Trophoblast cell (in vitro differentiated cells and primary cell): ENCODE measurements around the gene SLC25A15.

Source experiments
- DNase-seq, 2 donors: peaks; one replicate each; pipeline ENCODE4 v3.0.0-alpha.2; 2016
- H2AFZ ChIP-seq: 2 replicates; pipeline ENCODE4 v1.6.1; 2013; ENCODE audit warnings: low read length, moderate library complexity, mild to moderate bottlenecking; ENCODE audit not compliant: insufficient read depth, poor library complexity
- H2AK5ac ChIP-seq: 2 replicates; pipeline ENCODE4 v1.6.1; 2013; ENCODE audit warnings: mild to moderate bottlenecking, low read length
- H2BK120ac ChIP-seq: 2 replicates; pipeline ENCODE4 v1.6.1; 2013; ENCODE audit warnings: low read length, mild to moderate bottlenecking, moderate library complexity; ENCODE audit not compliant: insufficient read depth, poor library complexity
- H2BK12ac ChIP-seq: 2 replicates; pipeline ENCODE4 v1.6.1; 2013; ENCODE audit warnings: mild to moderate bottlenecking, low read length, moderate library complexity
- H2BK5ac ChIP-seq: 2 replicates; pipeline ENCODE4 v1.6.1; 2013; ENCODE audit warnings: low read length, low read depth, moderate library complexity, mild to moderate bottlenecking; ENCODE audit not compliant: poor library complexity
- H3K14ac ChIP-seq: 2 replicates; pipeline ENCODE4 v1.6.1; 2013; ENCODE audit warnings: mild to moderate bottlenecking, low read length
- H3K18ac ChIP-seq: 2 replicates; pipeline ENCODE4 v1.6.1; 2013; ENCODE audit warnings: mild to moderate bottlenecking, low read length
- H3K23ac ChIP-seq: 2 replicates; pipeline ENCODE4 v1.6.1; 2013; ENCODE audit warnings: low read length
- H3K27ac ChIP-seq: 2 replicates; pipeline ENCODE4 v1.5.1; 2013; ENCODE audit warnings: low read depth, mild to moderate bottlenecking, inconsistent platforms, low read length, moderate library complexity
- H3K27me3 ChIP-seq: 2 replicates; pipeline ENCODE4 v1.6.1; 2013; ENCODE audit warnings: inconsistent platforms, mild to moderate bottlenecking, low read length, moderate library complexity; ENCODE audit not compliant: insufficient read depth
- H3K36me3 ChIP-seq, 2 experiments: 1 replicate in 1 of 2; 2 replicates in 1 of 2; pipeline ENCODE4 v1.6.1; 2013; ENCODE audit warnings: low read length in 2 of 2, mild to moderate bottlenecking in 2 of 2, moderate library complexity in 1 of 2; ENCODE audit not compliant: insufficient read depth in 2 of 2, control insufficient read depth in 1 of 2
- H3K4ac ChIP-seq: 2 replicates; pipeline ENCODE4 v1.6.1; 2013; ENCODE audit warnings: low read depth, mild to moderate bottlenecking, low read length, moderate library complexity
- H3K4me1 ChIP-seq, 2 experiments: 1 replicate in 1 of 2; 2 replicates in 1 of 2; pipeline ENCODE4 v1.6.1; 2013; ENCODE audit warnings: low read length in 2 of 2, mild to moderate bottlenecking in 2 of 2, moderate library complexity in 1 of 2; ENCODE audit not compliant: insufficient read depth in 2 of 2, control insufficient read depth in 1 of 2
- H3K4me2 ChIP-seq: 2 replicates; pipeline ENCODE4 v1.6.1; 2013; ENCODE audit warnings: inconsistent platforms, mild to moderate bottlenecking, low read length, moderate library complexity
- H3K4me3 ChIP-seq: 2 replicates; pipeline ENCODE4 v1.5.1; 2013; ENCODE audit warnings: mild to moderate bottlenecking, low read depth, low read length, inconsistent platforms
- H3K79me1 ChIP-seq: one replicate; pipeline ENCODE4 v1.6.1; 2013; ENCODE audit warnings: low read length
- H3K79me2 ChIP-seq: 2 replicates; pipeline ENCODE4 v1.6.1; 2013; ENCODE audit warnings: low read length, mild to moderate bottlenecking; ENCODE audit not compliant: control insufficient read depth, insufficient read depth, poor library complexity
- H3K9ac ChIP-seq: 2 replicates; pipeline ENCODE4 v1.6.1; 2013; ENCODE audit warnings: mild to moderate bottlenecking, low read length
- H3K9me3 ChIP-seq: 2 replicates; pipeline ENCODE4 v1.6.1; 2013; ENCODE audit warnings: low read depth, mild to moderate bottlenecking, control low read depth, inconsistent platforms, low read length; ENCODE audit not compliant: insufficient read depth
- H4K12ac ChIP-seq: 2 replicates; pipeline ENCODE4 v1.6.1; 2013; ENCODE audit warnings: low read depth, mild to moderate bottlenecking, low read length, moderate library complexity
- H4K8ac ChIP-seq: 2 replicates; pipeline ENCODE4 v1.6.1; 2013; ENCODE audit warnings: low read depth, mild to moderate bottlenecking, low read length, moderate library complexity
- H4K91ac ChIP-seq: one replicate; pipeline ENCODE4 v1.6.1; 2013; ENCODE audit warnings: low read depth, mild to moderate bottlenecking, low read length, moderate library complexity
- WGBS: extraction: QIAGEN DNeasy Blood & Tissue Kit; methylation state at CpG from one replicate; pipeline ENCODE4 v1.1.7; 2013; ENCODE audit warnings: missing lambda C conversion rate; ENCODE audit not compliant: insufficient read length, insufficient coverage; ENCODE audit errors: extremely low coverage; 5-methylcytosine and 5-hydroxymethylcytosine counted together

The SLC25A15 gene

GRCh38 chr13:40806241-40806640 is 16.8 kb downstream of the SLC25A15 start:
- H4K91ac ChIP-seq, result no peak overlapping the region
- no peak overlapping the region for H3K23ac ChIP-seq
- H3K36me3 ChIP-seq, result peaks cover 6 to 25% of the 10 kb centered on the region in 2 experiments
- H3K79me1 ChIP-seq, result no peaks in the 10 kb centered on the region
- H3K27me3 ChIP-seq, result no peaks in the 10 kb centered on the region
- no peaks in the 10 kb centered on the region for H3K4me1 ChIP-seq
- no peak overlapping the region for H4K12ac ChIP-seq
- H2AFZ ChIP-seq, result no peak overlapping the region
- H3K4ac ChIP-seq, result no peak overlapping the region
- WGBS, result no CpG with 5 or more reads among the region's 1 CpG
- H4K8ac ChIP-seq, result no peak overlapping the region
- H3K14ac ChIP-seq, result no peak overlapping the region
- no peak overlapping the region for H3K4me3 ChIP-seq
- H2BK120ac ChIP-seq, result no peak overlapping the region
- H3K79me2 ChIP-seq, result no peaks in the 10 kb centered on the region
- no peak overlapping the region for H3K4me2 ChIP-seq
- H2AK5ac ChIP-seq, result no peak overlapping the region
- H3K9ac ChIP-seq, result no peak overlapping the region
- H3K9me3 ChIP-seq, result no peaks in the 10 kb centered on the region
- H2BK5ac ChIP-seq, result no peak overlapping the region
- H3K18ac ChIP-seq, result no peak overlapping the region
- no peak for DNase-seq
- H2BK12ac ChIP-seq, result no peak overlapping the region
- no peak overlapping the region for H3K27ac ChIP-seq

- Histone ChIP-seq H2BK12ac (no peak overlapping the region), H3K79me2 (no peaks in the 10 kb centered on the region), H4K12ac (no peak overlapping the region), H4K8ac (no peak overlapping the region), H2BK120ac (no peak overlapping the region), H3K4me1 (no peaks in the 10 kb centered on the region), H4K91ac (no peak overlapping the region), H3K18ac (no peak overlapping the region), H3K4me3 (no peak overlapping the region), H3K9ac (no peak overlapping the region), H3K27ac (no peak overlapping the region), H3K79me1 (no peaks in the 10 kb centered on the region), H3K27me3 (no peaks in the 10 kb centered on the region), H2BK5ac (no peak overlapping the region), H3K4ac (no peak overlapping the region), H2AK5ac (no peak overlapping the region), H3K36me3 (peaks cover 13 to 27% of the 10 kb centered on the region in 2 experiments), H3K9me3 (peaks cover 5% of the 10 kb centered on the region), H2AFZ (no peak overlapping the region), H3K23ac (no peak overlapping the region), H3K14ac (no peak overlapping the region), H3K4me2 (no peak overlapping the region)
- DNase-seq, result no peak
- WGBS, result no CpG with 5 or more reads among the region's 5 CpGs
Observed at GRCh38 chr13:40809471-40809870, 20.1 kb downstream of the SLC25A15 start.

GRCh38 chr13:40812102-40812501 is 22.7 kb downstream of the SLC25A15 start:
- Histone ChIP-seq H3K79me1 (no peaks in the 10 kb centered on the region), H3K4me2 (no peak overlapping the region), H3K14ac (no peak overlapping the region), H2AK5ac (no peak overlapping the region), H3K4me3 (no peak overlapping the region), H3K18ac (no peak overlapping the region), H4K8ac (no peak overlapping the region), H3K27me3 (no peaks in the 10 kb centered on the region), H3K23ac (no peak overlapping the region), H2BK120ac (no peak overlapping the region), H3K4me1 (no peaks in the 10 kb centered on the region), H2BK5ac (no peak overlapping the region), H3K9me3 (peaks cover 5% of the 10 kb centered on the region), H3K9ac (no peak overlapping the region), H3K27ac (no peak overlapping the region), H3K4ac (no peak overlapping the region), H3K36me3 (peaks cover 9 to 18% of the 10 kb centered on the region in 2 experiments), H3K79me2 (no peaks in the 10 kb centered on the region), H4K12ac (no peak overlapping the region), H2BK12ac (no peak overlapping the region), H4K91ac (no peak overlapping the region), H2AFZ (no peak overlapping the region)
- no CpG with 5 or more reads among the region's 4 CpGs for WGBS
- no peak for DNase-seq

GRCh38 chr13:40812724-40813445 is 23.5 kb downstream of the SLC25A15 start:
- H2BK5ac ChIP-seq, result no peak overlapping the region
- H4K8ac ChIP-seq, result no peak overlapping the region
- no peaks in the 10 kb centered on the region for H3K27me3 ChIP-seq
- H2BK120ac ChIP-seq, result no peak overlapping the region
- no peak for DNase-seq
- no peaks in the 10 kb centered on the region for H3K79me1 ChIP-seq
- no peaks in the 10 kb centered on the region for H3K79me2 ChIP-seq
- no peak overlapping the region for H3K4me2 ChIP-seq
- no peak overlapping the region for H3K18ac ChIP-seq
- WGBS, result no CpG with 5 or more reads among the region's 6 CpGs
- H2BK12ac ChIP-seq, result no peak overlapping the region
- no peak overlapping the region for H3K27ac ChIP-seq
- H2AFZ ChIP-seq, result no peak overlapping the region
- peak overlapping the region; percentile 26 for H4K12ac ChIP-seq
- H3K36me3 ChIP-seq, result peaks cover 9 to 14% of the 10 kb centered on the region in 2 experiments
- no peak overlapping the region for H3K4me3 ChIP-seq
- no peak overlapping the region for H3K4ac ChIP-seq
- H3K9ac ChIP-seq, result no peak overlapping the region
- no peak overlapping the region for H4K91ac ChIP-seq
- H3K14ac ChIP-seq, result no peak overlapping the region
- H3K4me1 ChIP-seq, result no peaks in the 10 kb centered on the region
- no peak overlapping the region for H2AK5ac ChIP-seq
- H3K23ac ChIP-seq, result no peak overlapping the region
- H3K9me3 ChIP-seq, result peaks cover 5% of the 10 kb centered on the region
